ENCODE results near the gene SPOCK1.

The SPOCK1 gene

DNA sequence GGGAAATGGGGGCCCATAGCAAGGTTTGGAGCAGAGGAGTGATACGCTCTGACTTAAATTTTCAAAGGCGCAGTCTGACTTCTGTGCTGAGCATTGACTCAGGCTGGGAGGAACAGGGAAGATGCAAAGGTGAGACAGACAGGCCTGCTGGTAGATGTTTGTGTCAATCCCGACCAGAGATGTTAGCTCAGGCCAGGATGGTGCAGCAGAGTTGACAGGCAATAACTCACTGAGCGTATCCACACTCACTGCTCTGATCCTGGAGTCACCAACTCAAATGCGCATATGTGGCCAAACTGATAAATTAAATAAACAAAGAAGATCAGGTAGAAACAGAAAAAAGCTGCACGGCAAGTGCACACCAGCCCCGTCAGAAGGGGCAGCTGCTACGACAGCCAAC, 95.3 kb downstream of the SPOCK1 start:
- no peak overlapping the region for H3K4me3 ChIP-seq (IDR thresholded peaks at IDR 0.05; ENCODE audit: insufficient read depth, low read depth, low read length)
- no peaks in the 10 kb centered on the region for H3K79me2 ChIP-seq (ENCODE audit: insufficient read depth, low read depth)
- H3K36me3 ChIP-seq (ENCODE audit: insufficient read depth), result no peaks in the 10 kb centered on the region
- H3K27me3 ChIP-seq (ENCODE audit: insufficient read depth, low read depth), result no peaks in the 10 kb centered on the region
- no peak overlapping the region for H2AFZ ChIP-seq (ENCODE audit: low read depth)
- TF ChIP-seq CTCF (conservative IDR thresholded peaks at IDR 0.05; ENCODE audit: low read depth, low read length), result no peak
- H4K20me1 ChIP-seq (ENCODE audit: insufficient read depth), result no peaks in the 10 kb centered on the region
- H3K27ac ChIP-seq, result no peak overlapping the region
- H3K4me2 ChIP-seq, result no peak overlapping the region
- no peak overlapping the region for H3K9ac ChIP-seq
- H3K4me1 ChIP-seq (ENCODE audit: low read depth, poor library complexity, severe bottlenecking), result peaks cover 7% of the 10 kb centered on the region

DNA sequence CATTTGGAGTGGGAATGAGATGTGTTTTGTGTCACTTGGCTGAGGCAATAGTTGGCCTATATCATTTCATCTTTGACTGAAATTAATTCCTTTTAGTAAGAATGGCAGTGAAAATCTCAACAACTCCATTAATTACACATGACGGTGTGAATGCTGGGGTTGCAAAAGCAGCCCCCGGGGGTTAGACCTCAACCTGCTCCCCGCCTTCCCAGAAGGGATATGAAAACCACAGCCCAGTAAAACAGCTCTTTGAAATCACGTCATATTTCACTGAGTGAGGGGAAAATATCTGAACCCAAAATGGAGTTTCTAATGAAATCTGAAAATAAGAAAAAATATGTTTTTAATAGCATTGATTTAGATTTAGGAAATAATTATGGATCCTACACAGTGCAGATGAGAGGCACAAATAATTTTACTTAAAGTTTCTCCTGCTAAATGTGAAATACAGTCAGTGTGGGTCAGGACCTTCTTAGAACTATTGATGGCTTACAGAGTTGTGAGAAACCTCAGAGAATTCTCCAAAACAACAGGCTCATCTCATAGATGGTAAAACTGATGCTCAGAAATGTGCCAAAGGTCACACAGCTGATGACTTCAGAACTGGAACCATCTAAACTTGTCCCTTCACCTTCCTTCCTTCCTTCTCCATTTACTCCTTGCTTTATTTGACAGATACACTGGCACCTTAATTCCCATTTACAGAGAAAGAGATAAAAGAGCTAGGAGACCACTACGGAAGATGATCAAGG, 96.5 kb downstream of the SPOCK1 start:
- Histone ChIP-seq H2AFZ (ENCODE audit: low read depth) (no peak overlapping the region; the same call in 1 of the 2 replicates), H3K79me2 (ENCODE audit: insufficient read depth, low read depth) (no peaks in the 10 kb centered on the region), H3K36me3 (ENCODE audit: insufficient read depth) (no peaks in the 10 kb centered on the region), H3K9ac (no peak overlapping the region), H3K27me3 (ENCODE audit: insufficient read depth, low read depth) (no peaks in the 10 kb centered on the region), H4K20me1 (ENCODE audit: insufficient read depth) (no peaks in the 10 kb centered on the region), H3K4me2 (no peak overlapping the region), H3K4me3 (IDR thresholded peaks at IDR 0.05; ENCODE audit: insufficient read depth, low read depth, low read length) (no peak overlapping the region), H3K4me1 (ENCODE audit: low read depth, poor library complexity, severe bottlenecking) (peaks cover 7% of the 10 kb centered on the region), H3K27ac (peak overlapping the region; percentile 33; the same call in 1 of the 2 replicates)
- TF ChIP-seq CTCF (conservative IDR thresholded peaks at IDR 0.05; ENCODE audit: low read depth, low read length), result no peak

DNA sequence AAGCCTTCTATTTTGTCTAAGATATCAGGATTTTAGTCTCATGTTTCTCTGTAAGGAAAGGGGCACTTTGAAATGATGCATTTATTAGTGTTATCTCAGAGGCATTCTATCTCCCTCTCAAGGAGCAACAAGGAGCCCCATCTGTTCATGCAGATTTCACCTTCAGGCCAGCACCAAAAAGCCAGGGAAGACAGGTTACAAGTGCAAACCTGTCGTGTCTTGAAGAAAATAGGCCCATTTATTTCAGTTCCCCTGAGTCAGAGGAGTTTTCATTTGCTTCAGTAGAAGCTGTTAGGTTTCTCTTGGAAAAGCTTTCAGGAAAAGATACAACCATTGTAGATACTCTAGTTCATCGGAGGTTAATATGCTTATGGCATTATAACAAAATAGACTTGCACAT, 97.2 kb downstream of the SPOCK1 start:
- H3K4me2 ChIP-seq, result no peak overlapping the region
- no peak overlapping the region for H3K27ac ChIP-seq
- no peaks in the 10 kb centered on the region for H3K27me3 ChIP-seq (ENCODE audit: insufficient read depth, low read depth)
- no peak overlapping the region for H2AFZ ChIP-seq (ENCODE audit: low read depth)
- no peaks in the 10 kb centered on the region for H4K20me1 ChIP-seq (ENCODE audit: insufficient read depth)
- H3K9ac ChIP-seq, result no peak overlapping the region
- peaks cover 7% of the 10 kb centered on the region for H3K4me1 ChIP-seq (ENCODE audit: low read depth, poor library complexity, severe bottlenecking)
- TF ChIP-seq CTCF (conservative IDR thresholded peaks at IDR 0.05; ENCODE audit: low read depth, low read length), result no peak
- H3K4me3 ChIP-seq (IDR thresholded peaks at IDR 0.05; ENCODE audit: insufficient read depth, low read depth, low read length), result no peak overlapping the region
- no peaks in the 10 kb centered on the region for H3K36me3 ChIP-seq (ENCODE audit: insufficient read depth)
- H3K79me2 ChIP-seq (ENCODE audit: insufficient read depth, low read depth), result no peaks in the 10 kb centered on the region

- Histone ChIP-seq H2AFZ (ENCODE audit: low read depth) (no peak overlapping the region), H3K79me2 (ENCODE audit: insufficient read depth, low read depth) (no peaks in the 10 kb centered on the region), H3K9ac (no peak overlapping the region), H3K4me2 (no peak overlapping the region), H3K27me3 (ENCODE audit: insufficient read depth, low read depth) (no peaks in the 10 kb centered on the region), H3K36me3 (ENCODE audit: insufficient read depth) (no peaks in the 10 kb centered on the region), H3K4me1 (ENCODE audit: low read depth, poor library complexity, severe bottlenecking) (peaks cover 7% of the 10 kb centered on the region), H3K4me3 (IDR thresholded peaks at IDR 0.05; ENCODE audit: insufficient read depth, low read depth, low read length) (no peak overlapping the region), H3K27ac (no peak overlapping the region), H4K20me1 (ENCODE audit: insufficient read depth) (no peaks in the 10 kb centered on the region)
- no peak for TF ChIP-seq CTCF (conservative IDR thresholded peaks at IDR 0.05; ENCODE audit: low read depth, low read length)
Measured at GRCh38 chr5:137400571-137400970, 98.6 kb downstream of the SPOCK1 start.
